Measurements from ENCODE around the gene CGA.

DNA sequence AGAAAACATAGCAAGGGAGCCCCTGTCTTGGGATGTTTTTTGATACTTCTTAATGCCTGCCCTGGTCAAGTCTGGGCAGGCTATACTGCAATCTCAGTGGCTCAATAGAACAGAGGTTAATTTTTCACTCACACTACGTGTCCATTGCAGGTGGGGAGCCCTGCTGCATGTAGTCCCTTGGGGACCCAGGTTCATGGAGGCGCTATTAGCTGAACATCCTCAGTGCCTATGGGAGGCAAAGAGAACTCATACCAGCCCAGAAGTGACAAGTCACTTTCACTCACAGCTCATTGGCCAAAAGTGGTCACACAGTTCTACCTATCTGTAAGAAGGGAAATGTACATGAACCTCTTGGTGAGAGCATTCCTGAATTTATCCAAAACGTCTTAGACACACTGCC is 23.2 kb downstream of the CGA start:
- TF ChIP-seq, protein P1, sequence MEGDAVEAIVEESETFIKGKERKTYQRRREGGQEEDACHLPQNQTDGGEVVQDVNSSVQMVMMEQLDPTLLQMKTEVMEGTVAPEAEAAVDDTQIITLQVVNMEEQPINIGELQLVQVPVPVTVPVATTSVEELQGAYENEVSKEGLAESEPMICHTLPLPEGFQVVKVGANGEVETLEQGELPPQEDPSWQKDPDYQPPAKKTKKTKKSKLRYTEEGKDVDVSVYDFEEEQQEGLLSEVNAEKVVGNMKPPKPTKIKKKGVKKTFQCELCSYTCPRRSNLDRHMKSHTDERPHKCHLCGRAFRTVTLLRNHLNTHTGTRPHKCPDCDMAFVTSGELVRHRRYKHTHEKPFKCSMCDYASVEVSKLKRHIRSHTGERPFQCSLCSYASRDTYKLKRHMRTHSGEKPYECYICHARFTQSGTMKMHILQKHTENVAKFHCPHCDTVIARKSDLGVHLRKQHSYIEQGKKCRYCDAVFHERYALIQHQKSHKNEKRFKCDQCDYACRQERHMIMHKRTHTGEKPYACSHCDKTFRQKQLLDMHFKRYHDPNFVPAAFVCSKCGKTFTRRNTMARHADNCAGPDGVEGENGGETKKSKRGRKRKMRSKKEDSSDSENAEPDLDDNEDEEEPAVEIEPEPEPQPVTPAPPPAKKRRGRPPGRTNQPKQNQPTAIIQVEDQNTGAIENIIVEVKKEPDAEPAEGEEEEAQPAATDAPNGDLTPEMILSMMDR (IDR thresholded peaks at IDR 0.05): no peak
- no peak for TF ChIP-seq POLR2A (IDR thresholded peaks at IDR 0.05)
- TF ChIP-seq EP300 (IDR thresholded peaks at IDR 0.05): no peak
